HL-60/S4 treated with phorbol 12-myristate 13-acetate at 8.2 ng/mL for 4 days and 3 days (cell line): Measurements from ENCODE around the gene TMEM123.
"Not testable (repeated sequence)": the region's sequence is repeated elsewhere in the genome, so short reads cannot be mapped to it uniquely, and the experiment has no call there.

Experiments used
- in situ Hi-C: fragments of 300-500 bp; cut with MboI; formaldehyde crosslinking; loops from 2 replicates; pipeline ENCODE4 v1.15.0; 2022; ENCODE audit warnings: low sequenced_read_pairs

The TMEM123 gene

DNA sequence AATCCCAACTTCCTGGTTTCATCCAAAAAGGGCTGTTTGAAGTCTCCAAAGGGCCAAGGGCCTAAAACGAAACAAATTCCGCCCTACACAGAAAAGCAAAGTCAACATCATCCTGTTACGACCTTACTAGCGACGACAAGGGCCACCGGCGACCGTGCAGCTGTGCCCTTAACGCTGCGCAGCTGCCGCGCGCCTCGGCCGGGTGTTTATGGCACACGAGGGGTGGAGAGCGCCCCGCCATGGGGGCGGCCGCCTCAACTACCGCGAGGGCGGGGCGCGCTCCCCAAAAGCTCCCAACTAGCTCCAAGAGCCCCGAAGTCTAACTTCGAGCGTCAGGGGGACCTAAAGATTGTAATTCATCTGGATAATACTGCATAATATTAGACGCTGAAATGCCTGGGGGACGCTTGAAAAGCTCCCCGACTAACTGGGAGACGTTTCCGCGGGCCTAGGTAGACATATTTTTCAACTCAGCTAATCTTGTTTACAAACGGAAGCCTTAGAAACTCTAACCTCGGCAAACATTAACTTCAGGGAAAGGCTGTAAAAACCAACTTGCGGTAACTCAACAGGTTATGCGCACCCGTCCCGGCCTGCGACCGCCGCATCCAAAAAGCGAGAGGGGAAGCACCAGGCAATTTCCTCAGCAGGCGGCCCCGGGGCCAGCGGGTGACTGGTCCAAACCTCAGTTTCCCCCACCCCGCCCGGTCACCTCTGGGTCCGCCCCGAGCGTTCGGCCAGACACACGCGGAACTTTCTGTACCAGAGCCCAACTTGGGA lies 694 bp downstream of the TMEM123 start:
- in situ Hi-C loops = no loop called here

DNA sequence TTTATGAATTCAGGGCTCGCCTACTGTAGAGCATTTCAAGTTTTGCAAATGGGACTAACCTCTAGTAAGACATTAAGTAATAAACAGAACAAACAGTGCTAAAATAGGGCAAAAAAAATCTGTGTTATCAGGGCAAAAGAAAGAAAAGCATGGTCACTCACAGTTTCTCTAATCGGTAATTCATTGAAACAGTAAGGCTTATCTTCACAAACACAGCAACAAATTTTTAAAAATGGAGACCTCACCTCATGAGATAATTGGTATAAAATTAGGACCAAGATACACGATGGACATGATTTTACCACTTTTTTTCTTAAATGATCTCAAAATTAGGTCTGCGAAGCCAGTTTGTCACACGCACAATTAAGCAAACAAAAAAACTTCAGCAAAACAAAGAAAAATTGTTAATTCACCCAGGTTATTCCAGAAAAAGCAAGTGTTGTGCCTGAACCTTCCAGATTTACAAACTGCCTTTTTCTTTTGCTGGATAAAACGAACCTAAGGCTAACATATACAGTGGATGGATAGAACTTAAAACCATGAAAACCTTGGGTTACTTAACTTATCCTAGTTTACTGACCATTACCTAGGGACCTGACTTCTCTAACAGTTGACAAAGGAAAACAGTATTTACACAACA lies 1.4 kb downstream of the TMEM123 start:
- in situ Hi-C loops = no loop called here

DNA sequence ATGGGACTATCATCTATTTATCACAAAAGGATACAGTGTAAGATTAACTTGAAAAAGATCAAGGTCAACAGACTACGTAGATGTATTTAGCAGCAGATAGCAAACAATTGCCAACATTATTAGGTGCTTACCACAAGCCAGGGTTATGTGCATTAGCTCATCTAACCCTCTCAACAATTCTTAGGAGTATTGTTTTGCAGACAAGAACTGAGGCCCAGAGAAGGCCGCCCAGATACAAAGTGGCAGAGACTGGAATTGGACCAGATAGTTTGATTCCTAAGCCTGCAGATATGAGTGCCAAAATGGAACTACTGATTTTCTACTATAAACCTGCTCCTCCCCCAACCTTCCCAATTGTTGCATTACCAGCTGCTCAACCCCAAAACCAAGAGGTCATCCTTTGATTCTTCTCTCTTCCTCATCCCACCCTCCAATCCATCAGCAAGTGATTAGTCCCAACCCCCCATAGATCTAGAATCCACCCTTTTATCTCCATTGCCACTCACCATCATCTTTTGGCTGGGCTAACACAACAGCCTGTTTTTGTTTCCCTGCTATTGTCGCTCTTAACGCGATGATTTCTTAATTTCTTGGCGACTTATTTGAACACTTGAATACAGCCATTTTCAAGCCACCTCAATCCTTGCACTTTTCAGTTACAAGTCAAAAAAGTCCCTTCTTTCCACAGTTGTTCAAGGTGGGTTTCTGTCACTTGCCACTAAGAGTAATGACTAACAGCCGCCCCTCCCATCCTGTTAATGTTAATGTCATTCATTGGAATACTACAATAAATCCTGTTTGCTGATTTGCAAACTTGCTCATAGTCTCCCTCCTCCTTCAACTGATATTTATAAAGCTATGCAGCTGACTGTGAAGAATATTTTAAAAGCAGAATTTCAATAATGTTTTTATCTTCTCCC lies 2.7 kb downstream of the TMEM123 start:
- in situ Hi-C loops = no loop called here

DNA sequence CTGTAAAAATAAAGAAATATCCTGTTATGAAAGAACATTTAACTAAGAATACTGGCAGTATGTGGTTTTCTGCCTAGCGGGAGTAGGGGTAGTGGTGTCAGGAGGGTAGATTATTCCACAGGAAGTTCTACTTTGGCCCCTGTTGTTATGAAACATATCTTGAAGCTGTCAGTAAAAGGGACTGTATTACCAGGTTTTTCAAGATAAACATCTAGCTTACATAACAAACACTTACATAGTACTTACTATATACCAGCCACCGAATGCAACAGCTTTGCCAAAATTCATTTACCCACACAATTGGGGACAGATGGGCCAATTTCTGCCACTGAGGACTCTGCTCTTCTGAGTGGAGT lies 3.7 kb downstream of the TMEM123 start:
- in situ Hi-C loops = no loop called here

DNA sequence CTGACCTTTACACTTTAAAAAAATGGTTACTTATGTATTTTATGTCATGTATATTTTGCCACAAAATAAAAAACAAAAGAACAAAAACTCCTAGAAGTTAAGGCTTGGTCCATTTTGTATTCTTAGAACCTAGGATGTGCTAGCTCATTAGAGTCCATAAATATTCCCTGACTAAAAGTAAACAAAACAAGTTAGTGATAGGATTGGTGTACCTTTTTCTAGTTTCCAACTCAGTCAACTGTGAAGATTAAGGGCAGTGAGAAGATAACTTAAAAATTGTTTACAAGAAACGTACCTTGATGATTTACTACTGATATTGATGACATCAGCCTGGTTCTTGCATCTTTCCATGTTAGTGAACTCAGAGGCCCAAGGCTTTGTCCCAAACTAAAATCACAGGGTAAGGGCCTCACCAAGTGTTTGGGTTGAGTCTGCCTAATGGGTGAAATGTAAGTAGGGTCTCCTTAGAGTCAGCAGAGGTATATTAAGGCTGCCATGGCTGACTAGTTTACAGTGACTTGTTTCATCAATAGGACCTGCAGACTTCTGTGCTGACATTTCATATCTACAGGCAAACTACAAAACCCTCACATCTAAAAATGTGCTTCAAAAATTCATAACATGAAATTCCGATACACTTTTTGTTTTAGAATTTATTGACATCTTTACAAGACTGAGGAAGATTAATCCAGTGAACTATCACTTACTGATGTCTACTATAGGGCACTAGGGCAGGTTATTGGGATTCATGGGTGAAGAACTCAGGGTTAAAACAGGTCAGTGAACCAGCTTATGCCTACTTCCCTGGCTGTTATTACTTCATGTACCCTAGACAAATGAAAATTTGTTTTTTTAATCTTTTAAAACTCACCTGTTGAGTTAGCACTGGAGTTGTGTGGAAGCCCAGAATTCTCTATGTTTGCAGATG lies 4.4 kb downstream of the TMEM123 start:
- in situ Hi-C loops = no loop called here

DNA sequence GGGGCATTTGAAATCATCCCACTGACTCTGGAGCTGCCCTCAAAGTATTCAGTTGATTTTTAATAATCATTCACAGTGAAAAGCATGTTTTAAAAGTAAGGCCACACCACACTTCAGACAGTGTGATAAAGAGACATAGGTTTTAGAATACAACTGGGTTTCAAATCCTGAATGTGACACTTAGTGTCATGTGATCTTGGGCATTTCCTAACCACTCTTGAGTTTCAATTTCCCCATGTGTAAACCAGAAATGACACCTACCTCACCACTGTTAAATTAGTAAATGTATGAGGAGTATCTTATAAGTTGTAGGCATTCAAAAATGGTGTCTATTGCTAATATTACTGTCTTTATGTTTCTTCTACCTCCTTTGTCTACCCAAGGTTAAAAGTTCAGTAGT lies 5.4 kb downstream of the TMEM123 start:
- in situ Hi-C loops = no loop called here

DNA sequence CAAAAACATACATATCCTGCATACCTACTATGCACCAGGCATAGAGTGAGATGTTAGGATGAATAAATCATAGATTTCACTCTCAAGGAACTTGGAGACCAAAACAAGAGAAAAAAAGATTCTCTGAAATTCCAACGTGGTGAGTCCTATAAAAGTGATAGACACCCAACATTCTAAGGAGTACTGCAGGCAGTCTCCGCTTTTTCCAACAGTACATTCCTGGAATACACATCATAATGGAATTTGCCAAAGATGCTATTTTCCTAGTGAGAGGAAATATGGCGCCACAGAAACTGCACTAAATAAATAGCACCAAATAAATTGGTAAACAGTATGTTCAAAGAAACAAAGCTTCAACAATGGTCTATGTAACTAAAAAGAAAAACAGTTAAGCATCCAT lies 6.0 kb downstream of the TMEM123 start:
- in situ Hi-C loops = no loop called here

DNA sequence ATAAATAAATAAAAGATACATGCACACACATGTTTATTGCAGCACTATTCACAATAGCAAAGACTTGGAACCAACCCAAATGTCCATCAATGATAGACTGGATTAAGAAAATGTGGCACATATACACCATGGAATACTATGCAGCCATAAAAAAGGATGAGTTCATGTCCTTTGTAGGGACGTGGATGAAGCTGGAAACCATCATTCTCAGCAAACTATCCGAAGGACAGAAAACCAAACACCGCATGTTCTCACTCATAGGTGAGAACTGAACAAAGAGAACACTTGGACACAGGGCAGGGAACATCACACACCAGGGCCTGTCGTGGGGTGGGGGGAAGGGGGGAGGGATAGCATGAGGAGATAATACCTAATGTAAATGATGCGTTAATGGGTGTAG lies 7.9 kb downstream of the TMEM123 start:
- in situ Hi-C loops = not testable (repeated sequence)

DNA sequence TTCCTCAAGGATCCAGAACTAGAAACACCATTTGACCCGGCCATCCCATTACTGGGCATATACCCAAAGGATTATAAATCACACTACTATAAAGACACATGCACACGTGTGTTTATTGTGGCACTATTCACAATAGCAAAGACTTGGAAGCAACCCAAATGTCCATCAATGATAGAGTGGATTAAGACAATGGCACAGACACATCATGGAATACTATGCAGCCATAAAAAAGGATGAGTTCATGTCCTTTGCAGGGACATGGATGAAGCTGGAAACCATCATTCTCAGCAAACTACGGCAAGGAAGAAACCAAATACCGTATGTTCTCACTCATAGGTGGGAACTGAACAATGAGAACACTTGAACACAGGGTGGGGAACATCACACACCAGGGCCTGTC lies 8.4 kb downstream of the TMEM123 start:
- in situ Hi-C loops = not testable (repeated sequence)

DNA sequence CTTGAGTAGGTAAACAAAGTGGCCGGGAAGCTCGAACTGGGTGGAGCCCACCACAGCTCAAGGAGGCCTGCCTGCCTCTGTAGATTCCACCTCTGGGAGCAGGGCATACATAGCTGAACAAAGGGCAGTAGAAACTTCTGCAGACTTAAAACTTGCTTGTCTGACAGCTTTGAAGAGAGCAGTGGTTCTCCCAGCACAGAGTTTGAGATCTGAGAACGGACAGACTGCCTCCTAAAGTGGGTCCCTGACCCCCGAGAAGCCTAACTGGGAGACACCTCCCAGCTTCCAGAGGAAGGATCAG lies 13.6 kb downstream of the TMEM123 start:
- in situ Hi-C loops = not testable (repeated sequence)

DNA sequence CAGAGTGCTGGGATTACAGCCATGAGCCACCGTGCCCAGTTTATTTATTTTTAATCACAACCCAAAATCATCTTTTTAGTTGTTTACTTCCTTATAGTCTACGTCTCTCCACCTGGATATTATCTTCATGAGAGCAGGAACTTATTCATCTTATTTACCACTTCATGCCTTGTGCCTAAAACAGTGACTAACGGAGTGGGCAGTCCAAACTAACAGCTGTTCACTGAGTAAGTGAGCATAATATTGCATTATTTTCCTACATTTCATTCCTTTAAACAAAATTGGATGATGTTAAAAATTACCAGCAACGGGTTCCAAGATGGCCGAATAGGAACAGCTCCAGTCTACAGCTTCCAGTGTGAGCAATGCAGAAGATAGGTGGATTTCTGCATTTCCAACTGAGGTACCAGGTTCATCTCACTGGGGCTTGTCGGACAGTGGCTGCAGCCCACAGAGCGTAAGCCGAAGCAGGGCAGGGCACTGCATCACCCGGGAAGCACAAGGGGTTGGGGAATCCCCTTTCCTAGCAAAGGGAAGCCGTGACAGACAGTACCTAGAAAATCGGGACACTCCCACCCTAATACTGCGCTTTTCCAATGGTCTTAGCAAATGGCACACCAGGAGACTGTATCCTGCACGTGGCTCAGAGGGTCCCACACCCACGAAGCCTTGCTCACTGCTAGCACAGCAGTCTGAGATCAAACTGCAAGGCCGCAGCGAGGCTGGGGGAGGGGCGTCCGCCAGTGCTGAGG lies 14.1 kb downstream of the TMEM123 start:
- in situ Hi-C loops = no loop called here

DNA sequence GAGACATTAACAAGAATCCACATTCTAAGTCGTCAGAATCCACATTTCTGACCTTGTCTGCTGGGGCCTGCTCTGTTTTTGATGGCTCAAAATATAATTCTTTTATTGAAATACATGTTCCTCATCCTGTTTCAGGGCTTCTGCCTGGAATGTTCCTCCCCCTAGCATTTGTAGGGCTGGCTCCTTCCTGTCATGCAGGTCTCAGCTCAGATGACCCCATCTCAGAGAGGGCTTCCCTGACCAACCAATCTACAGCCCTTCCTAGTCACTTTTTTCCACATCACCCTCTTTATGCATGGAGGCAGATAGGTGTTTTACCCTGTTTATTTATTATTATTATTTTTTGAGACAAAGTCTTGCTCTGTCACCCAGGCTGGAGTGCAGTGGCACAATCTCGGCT lies 14.8 kb downstream of the TMEM123 start:
- in situ Hi-C loops = no loop called here

DNA sequence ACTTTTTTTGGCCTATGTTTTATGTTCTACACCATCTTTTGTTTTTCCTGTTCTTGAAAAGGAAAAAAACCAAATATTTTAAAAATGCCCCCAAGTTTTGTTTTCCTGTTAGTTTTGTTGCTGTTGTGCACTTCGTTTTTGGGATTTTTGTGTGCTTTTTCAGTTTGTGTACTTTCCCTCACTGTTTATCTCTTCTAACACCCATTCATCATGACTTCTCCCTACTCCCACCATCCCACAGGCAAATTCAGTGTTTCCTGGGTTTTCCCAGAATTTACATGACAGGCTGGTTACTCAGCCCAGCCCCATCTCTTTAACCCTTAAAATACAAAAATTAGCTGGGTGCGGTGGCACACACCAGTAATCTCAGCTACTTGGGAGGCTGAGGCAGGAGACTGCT lies 15.6 kb downstream of the TMEM123 start:
- in situ Hi-C loops = no loop called here

DNA sequence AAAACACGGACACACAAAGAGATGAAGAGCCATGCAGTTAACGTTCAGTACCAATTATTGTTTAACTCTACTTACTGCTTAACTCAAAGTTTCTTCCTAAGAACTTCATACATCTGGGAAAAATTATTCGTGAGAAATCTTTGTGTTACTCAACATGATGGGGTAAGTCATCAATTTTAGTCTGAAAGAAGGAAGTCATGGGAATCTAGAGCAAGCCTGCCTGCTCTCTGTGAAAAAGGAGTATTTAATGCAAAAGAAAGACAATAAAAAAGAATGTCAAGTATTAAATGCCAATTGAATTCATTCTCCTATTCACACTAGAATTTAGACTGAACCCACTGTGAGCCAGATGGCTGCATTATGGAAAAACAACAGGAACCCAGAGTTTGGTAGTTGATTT lies 16.0 kb downstream of the TMEM123 start:
- in situ Hi-C loops = no loop called here

DNA sequence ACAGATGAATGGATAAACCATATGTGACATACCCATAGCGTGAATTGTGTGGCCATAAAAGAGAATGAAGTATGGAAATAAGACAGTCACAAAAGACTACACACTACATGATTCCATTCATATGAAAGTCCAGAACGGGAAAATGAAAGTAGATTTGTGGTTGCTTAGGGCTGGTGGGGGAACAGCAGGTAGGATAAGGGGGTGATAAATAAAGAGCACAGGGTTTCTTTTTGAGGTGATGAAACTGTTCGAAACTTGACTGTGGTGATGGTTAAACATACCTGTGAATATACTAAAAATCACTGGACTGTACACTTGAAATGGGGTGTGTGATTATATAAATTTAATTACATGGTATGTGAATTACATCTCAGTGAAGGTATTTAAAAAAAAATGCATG lies 16.9 kb downstream of the TMEM123 start:
- in situ Hi-C loops = no loop called here

DNA sequence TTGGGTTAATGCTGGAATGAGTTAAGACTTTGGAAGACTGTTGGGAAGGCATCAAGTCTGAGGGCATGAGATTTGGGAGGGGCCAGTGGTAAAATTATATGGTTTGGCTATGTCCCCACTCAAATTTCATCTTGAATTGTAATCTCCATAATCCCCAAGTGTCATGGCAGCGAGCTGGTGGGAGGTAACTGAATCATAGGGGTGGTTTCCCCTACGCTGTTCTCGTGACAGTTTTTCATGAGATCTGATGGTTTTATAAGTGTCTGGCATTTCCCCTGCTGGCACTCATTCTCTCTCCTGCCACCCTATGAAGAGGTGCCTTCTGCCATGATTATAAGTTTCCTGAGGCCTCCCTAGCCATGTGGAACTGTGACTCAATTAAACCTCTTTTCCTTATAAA lies 19.0 kb downstream of the TMEM123 start:
- in situ Hi-C loops = not testable (repeated sequence)

DNA sequence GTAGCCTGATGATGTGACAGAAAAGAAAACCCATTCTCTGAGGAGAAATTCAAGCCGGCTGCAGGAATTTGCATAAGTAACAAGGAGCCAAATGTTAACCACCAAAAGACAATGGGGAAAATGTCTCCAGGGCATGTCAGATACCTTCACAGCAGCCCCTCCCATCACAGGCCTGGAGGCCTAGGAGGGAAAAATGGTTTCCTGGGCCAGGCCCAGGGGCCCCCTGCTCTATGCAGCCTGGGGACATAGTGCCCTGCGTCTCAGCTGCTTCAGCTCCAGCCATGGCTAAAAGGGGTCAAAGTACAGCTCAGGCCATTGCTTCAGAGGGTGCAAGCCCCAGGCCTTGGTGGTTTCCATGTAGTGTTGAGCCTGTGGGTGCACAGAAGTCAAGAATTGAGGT lies 20.0 kb downstream of the TMEM123 start:
- in situ Hi-C loops = not testable (repeated sequence)

DNA sequence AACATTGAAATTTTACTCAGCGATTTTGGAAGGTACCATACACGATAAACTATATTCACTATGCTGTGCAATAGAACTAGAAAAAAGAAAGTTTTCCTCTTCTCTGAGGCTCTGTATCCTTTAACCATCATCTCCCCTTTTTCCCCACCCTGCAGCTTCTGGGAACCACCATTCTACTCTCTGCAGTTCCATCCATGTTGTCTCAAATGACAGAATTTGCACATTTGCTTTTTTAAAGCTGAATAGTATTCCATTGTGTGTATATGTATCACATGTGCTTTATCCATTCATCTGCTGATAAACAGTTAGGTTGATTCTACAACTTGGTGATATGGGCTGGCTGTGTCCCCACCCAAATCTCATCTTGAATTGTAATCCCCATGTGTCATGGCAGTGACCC lies 21.2 kb downstream of the TMEM123 start:
- in situ Hi-C loops = no loop called here

DNA sequence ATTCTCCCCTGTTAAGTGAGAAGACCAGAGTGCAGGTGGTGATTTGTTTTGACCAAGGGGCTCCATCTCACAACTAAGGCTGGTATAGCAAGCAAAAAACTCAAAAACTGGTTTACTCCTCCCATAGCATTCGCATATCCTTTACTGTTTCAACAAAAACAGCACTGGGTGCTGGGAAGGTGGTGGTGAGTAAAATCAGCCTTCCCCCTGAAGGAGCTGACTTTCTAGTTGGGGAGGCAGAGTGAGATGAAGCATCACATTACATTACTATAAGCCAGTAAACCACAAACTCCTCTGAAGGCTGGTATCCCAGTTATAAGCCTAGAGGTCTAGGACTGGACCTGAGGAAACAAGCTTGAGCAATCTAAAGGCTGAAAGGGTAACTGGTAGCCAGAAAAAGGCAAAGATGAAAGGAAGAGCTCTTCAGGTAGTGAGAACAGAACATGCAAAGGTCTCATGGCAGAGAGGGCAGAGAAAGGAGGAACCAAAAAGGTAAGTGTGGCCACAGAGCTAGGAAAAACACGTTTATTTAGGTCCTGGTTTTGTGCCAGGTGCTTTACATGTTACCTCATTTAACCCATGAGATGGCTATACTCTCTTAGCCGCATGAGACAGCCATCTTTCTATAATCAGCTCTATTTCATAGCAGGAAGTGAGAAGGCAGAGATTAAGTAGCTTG lies 22.3 kb downstream of the TMEM123 start:
- in situ Hi-C loops = no loop called here

DNA sequence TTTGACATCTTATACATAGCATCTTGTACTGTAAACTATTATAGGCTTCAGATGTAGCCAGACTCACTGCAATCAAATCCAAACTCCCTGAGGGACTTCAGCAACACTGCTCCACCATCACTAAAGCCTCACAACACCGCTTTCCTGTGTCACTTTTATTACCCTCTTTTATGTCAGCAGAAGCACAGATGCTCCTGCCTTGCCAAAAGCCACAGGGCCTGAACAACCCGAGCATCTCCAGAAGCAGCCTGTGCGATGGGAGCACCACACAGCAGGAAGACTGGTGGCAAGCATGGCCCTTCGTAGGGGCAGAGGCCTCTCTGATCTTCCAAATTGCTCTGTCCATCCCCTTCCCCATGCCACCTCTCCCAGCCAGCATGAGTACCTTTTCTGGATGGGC lies 22.9 kb downstream of the TMEM123 start:
- in situ Hi-C loops = no loop called here
